ENCODE data around the gene STAT1. TPM values are rescaled to one million over a fixed set of nuclear protein-coding genes. Genes with fewer than 3 reads are reported as not detected.

STAT1 gene
- total RNA-seq, 1 donor from 2014 or later: 61.7 TPM

DNA sequence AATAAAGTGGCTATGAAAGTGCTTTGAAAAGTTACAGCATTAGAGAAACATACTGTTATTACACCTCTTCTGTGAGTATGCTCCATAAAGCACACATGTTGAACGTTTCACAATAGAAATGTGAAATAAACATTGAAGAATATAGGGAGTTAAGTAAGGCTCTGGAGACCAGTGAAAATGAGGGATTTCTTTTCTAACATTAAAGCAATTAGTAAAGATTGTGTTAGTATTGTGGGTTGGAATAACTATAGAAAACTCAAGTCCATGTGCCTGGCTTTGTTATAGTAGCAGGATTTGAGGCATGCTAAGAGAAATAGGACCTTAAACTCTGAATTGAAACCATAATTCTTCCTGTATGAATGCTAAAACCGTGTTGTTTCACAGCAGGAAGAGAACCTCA is 70.3 kb downstream of the STAT1 start:
- H3K27me3 Mint-ChIP-seq (ENCODE audit: insufficient read depth, low read depth): no peaks in the 10 kb centered on the region
- no peaks in the 10 kb centered on the region for H3K36me3 Mint-ChIP-seq
- H3K79me2 ChIP-seq (ENCODE audit: low read depth): no peaks in the 10 kb centered on the region
- H3K4me2 ChIP-seq: no peak overlapping the region
- no peaks in the 10 kb centered on the region for H3K4me1 ChIP-seq
- no peaks in the 10 kb centered on the region for H3K27me3 ChIP-seq
- no peaks in the 10 kb centered on the region for H3K36me3 ChIP-seq
- H3K9me3 Mint-ChIP-seq: no peaks in the 10 kb centered on the region
- no peak overlapping the region for H3K4me3 Mint-ChIP-seq
- H3F3A ChIP-seq (ENCODE audit: low read depth): no peaks in the 10 kb centered on the region
- H3K9ac ChIP-seq: no peak overlapping the region
- no peak overlapping the region for H3K4me3 ChIP-seq
- no peak for DNase-seq (ENCODE audit: low spot score)
- no peaks in the 10 kb centered on the region for H3K4me1 Mint-ChIP-seq
- H3K27ac Mint-ChIP-seq: no peak overlapping the region
- no peak overlapping the region for H3K27ac ChIP-seq
- H4K20me1 ChIP-seq (ENCODE audit: low read depth): no peaks in the 10 kb centered on the region
- no peaks in the 10 kb centered on the region for H3K9me3 ChIP-seq (ENCODE audit: low read depth)
- no peak overlapping the region for H2AFZ ChIP-seq (replicated peaks)
- TF ChIP-seq EZH2 (IDR thresholded peaks at IDR 0.05) (no peak), CTCF (IDR thresholded peaks at IDR 0.05) (no peak), EZH2phosphoT487 (IDR thresholded peaks at IDR 0.05) (no peak)

DNA sequence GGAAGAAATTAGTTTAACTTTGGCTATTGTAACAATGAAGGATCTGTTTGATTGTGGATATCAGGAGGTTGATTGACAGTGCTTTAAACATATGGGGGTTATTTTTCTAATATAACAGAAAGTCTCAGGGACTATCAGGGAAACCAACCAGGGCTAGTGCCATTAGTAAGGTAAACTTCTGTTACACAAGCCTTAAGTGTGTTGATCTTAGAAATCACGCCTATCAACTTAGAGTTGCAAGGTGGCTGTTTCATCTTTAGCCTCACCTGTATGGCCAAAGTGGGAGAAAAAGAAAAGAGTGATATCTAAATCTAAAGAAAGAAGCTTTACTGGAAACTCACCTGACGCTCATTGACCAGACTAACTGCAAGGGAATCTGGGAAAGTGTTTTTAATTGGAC is 71.3 kb downstream of the STAT1 start:
- Histone ChIP-seq H3K27me3 (no peaks in the 10 kb centered on the region), H3K4me2 (no peak overlapping the region), H3K4me3 (no peak overlapping the region), H3K79me2 (ENCODE audit: low read depth) (no peaks in the 10 kb centered on the region), H3K9ac (no peak overlapping the region), H3K4me1 (no peaks in the 10 kb centered on the region), H3K36me3 (no peaks in the 10 kb centered on the region), H4K20me1 (ENCODE audit: low read depth) (no peaks in the 10 kb centered on the region), H2AFZ (replicated peaks) (no peak overlapping the region), H3K9me3 (ENCODE audit: low read depth) (no peaks in the 10 kb centered on the region), H3F3A (ENCODE audit: low read depth) (no peaks in the 10 kb centered on the region), H3K27ac (no peak overlapping the region)
- no peak for DNase-seq (ENCODE audit: low spot score)
- H3K4me3 Mint-ChIP-seq: no peak overlapping the region
- TF ChIP-seq EZH2 (IDR thresholded peaks at IDR 0.05): no peak
- TF ChIP-seq CTCF (IDR thresholded peaks at IDR 0.05): no peak
- no peak for TF ChIP-seq EZH2phosphoT487 (IDR thresholded peaks at IDR 0.05)
- H3K27ac Mint-ChIP-seq: no peak overlapping the region
- no peaks in the 10 kb centered on the region for H3K4me1 Mint-ChIP-seq
- no peaks in the 10 kb centered on the region for H3K27me3 Mint-ChIP-seq (ENCODE audit: insufficient read depth, low read depth)
- H3K9me3 Mint-ChIP-seq: no peaks in the 10 kb centered on the region
- no peaks in the 10 kb centered on the region for H3K36me3 Mint-ChIP-seq

DNA sequence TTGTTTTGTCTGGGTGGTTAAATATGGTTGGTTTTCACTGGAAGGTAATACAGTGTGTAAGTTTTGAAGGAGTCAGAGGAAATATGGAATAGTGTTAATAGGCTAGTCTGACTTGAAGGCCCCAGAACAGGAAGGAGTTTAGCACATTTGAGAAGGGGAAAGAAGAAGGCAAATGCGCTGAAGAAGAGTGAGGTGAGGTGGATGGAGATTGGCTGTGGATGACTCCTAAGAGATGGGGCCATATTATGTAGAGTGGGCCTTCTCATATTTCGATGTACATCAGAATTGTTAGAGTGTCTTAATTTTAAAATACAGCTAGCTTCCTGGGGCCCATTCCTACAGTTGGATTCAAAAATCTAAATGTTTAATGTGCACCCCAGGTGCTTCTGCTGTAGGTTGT is 72.4 kb downstream of the STAT1 start:
- Histone ChIP-seq H3K9me3 (ENCODE audit: low read depth) (no peaks in the 10 kb centered on the region), H3F3A (ENCODE audit: low read depth) (no peaks in the 10 kb centered on the region), H3K4me3 (no peak overlapping the region), H3K79me2 (ENCODE audit: low read depth) (no peaks in the 10 kb centered on the region), H4K20me1 (ENCODE audit: low read depth) (no peaks in the 10 kb centered on the region), H3K27ac (no peak overlapping the region), H2AFZ (replicated peaks) (no peak overlapping the region), H3K4me2 (no peak overlapping the region), H3K36me3 (no peaks in the 10 kb centered on the region), H3K4me1 (no peaks in the 10 kb centered on the region), H3K27me3 (no peaks in the 10 kb centered on the region), H3K9ac (no peak overlapping the region)
- TF ChIP-seq CTCF (IDR thresholded peaks at IDR 0.05) (no peak), EZH2phosphoT487 (IDR thresholded peaks at IDR 0.05) (no peak), EZH2 (IDR thresholded peaks at IDR 0.05) (no peak)
- no peaks in the 10 kb centered on the region for H3K36me3 Mint-ChIP-seq
- H3K4me3 Mint-ChIP-seq: no peak overlapping the region
- H3K4me1 Mint-ChIP-seq: no peaks in the 10 kb centered on the region
- no peak overlapping the region for H3K27ac Mint-ChIP-seq
- no peaks in the 10 kb centered on the region for H3K27me3 Mint-ChIP-seq (ENCODE audit: insufficient read depth, low read depth)
- no peaks in the 10 kb centered on the region for H3K9me3 Mint-ChIP-seq
- no peak for DNase-seq (ENCODE audit: low spot score)

DNA sequence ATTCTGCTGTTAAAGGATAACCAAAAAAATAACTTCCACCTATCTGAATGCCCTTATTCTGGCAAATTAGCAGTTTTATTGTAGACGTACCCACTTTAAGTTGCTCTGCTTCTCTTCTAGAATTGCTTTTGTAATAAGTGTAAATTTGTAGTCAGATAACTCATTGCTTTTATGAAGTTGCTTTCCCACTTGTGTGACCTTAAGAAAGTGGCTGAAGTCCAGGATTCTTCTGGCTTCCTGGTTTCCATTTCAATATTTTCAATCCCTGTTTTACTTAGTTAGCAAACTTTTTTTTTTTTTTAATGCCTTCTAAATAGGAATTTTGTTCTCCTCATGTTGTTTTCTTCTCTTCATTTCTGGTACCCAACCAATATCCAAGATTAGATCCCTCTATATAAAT is 73.5 kb downstream of the STAT1 start:
- no peak for DNase-seq (ENCODE audit: low spot score)
- Mint-ChIP-seq H3K9me3 (no peaks in the 10 kb centered on the region), H3K4me3 (no peak overlapping the region), H3K36me3 (no peaks in the 10 kb centered on the region), H3K27me3 (ENCODE audit: insufficient read depth, low read depth) (no peaks in the 10 kb centered on the region), H3K4me1 (no peaks in the 10 kb centered on the region), H3K27ac (no peak overlapping the region)
- no peaks in the 10 kb centered on the region for H3K9me3 ChIP-seq (ENCODE audit: low read depth)
- no peaks in the 10 kb centered on the region for H3F3A ChIP-seq (ENCODE audit: low read depth)
- H3K27me3 ChIP-seq: no peaks in the 10 kb centered on the region
- TF ChIP-seq EZH2 (IDR thresholded peaks at IDR 0.05) (no peak), EZH2phosphoT487 (IDR thresholded peaks at IDR 0.05) (no peak), CTCF (IDR thresholded peaks at IDR 0.05) (no peak)
- H3K4me1 ChIP-seq: no peaks in the 10 kb centered on the region
- peak overlapping the region; percentile 30 for H3K27ac ChIP-seq
- H3K9ac ChIP-seq: no peak overlapping the region
- peaks cover 2% of the 10 kb centered on the region for H3K36me3 ChIP-seq
- H3K4me2 ChIP-seq: no peak overlapping the region
- H4K20me1 ChIP-seq (ENCODE audit: low read depth): no peaks in the 10 kb centered on the region
- no peak overlapping the region for H3K4me3 ChIP-seq
- H2AFZ ChIP-seq (replicated peaks): no peak overlapping the region
- no peaks in the 10 kb centered on the region for H3K79me2 ChIP-seq (ENCODE audit: low read depth)

All from neural progenitor cell (in vitro differentiated cells).